AG09309 (cell line): ENCODE measurements around the gene GADD45G.
A peak's percentile ranks its signal among the peaks of the same experiment; 100 is the strongest.

Experiments used
- DNase-seq: peaks from one replicate; pipeline ENCODE4 v3.0.0-alpha.2; 2010; ENCODE audit warnings: low read depth
- H3K4me3 ChIP-seq: 2 replicates; pipeline ENCODE4 v1.5.1; 2011; ENCODE audit warnings: mild to moderate bottlenecking, low read depth, low read length, moderate library complexity; ENCODE audit not compliant: control insufficient read depth
- TF ChIP-seq, protein P1 (sequence below): IDR thresholded peaks from 2 replicates; pipeline ENCODE4 v1.5.1; 2011; ENCODE audit warnings: mild to moderate bottlenecking, low read depth, low read length, inconsistent platforms; ENCODE audit not compliant: insufficient read depth, control insufficient read depth; ENCODE audit errors: missing control alignments

GADD45G gene

GRCh38 chr9:89634995-89635742 is 30.4 kb downstream of the GADD45G start:
- TF ChIP-seq, protein P1, sequence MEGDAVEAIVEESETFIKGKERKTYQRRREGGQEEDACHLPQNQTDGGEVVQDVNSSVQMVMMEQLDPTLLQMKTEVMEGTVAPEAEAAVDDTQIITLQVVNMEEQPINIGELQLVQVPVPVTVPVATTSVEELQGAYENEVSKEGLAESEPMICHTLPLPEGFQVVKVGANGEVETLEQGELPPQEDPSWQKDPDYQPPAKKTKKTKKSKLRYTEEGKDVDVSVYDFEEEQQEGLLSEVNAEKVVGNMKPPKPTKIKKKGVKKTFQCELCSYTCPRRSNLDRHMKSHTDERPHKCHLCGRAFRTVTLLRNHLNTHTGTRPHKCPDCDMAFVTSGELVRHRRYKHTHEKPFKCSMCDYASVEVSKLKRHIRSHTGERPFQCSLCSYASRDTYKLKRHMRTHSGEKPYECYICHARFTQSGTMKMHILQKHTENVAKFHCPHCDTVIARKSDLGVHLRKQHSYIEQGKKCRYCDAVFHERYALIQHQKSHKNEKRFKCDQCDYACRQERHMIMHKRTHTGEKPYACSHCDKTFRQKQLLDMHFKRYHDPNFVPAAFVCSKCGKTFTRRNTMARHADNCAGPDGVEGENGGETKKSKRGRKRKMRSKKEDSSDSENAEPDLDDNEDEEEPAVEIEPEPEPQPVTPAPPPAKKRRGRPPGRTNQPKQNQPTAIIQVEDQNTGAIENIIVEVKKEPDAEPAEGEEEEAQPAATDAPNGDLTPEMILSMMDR, result no peak
- DNase-seq, result peak; percentile 25

GRCh38 chr9:89635816-89636215 is 31.0 kb downstream of the GADD45G start:
- H3K4me3 ChIP-seq, result no peak overlapping the region
- DNase-seq, result no peak
- TF ChIP-seq, protein P1, result no peak

More at GRCh38 chr9:89634995-89635742, 30.4 kb downstream of the GADD45G start:
- H3K4me3 ChIP-seq, result no peak overlapping the region

DNA sequence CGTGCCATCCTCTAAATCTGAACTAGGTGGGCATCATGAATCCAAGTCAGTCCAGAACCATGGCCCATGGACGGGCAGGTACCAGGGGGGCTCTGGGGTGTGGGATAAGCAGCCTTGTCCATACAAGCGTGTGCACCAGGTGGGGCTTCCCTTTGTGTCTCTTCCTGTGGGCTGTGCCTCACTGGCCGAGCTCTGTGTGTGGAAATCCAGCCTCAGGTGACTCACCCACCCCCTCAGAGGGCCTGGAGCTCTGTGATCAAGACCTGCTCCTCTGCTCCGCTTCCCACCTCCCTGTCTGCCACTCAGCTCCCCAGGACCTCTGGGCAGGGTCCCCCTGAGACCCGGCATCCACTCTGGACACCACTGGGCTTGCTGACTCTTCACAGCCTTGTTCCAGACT is 33.0 kb downstream of the GADD45G start:
- no peak for DNase-seq
- no peak overlapping the region for H3K4me3 ChIP-seq
- TF ChIP-seq, protein P1, result no peak

- no peak overlapping the region for H3K4me3 ChIP-seq
- no peak for DNase-seq
- TF ChIP-seq, protein P1, result no peak
Measured at GRCh38 chr9:89638359-89638758, 33.5 kb downstream of the GADD45G start.

GRCh38 chr9:89638893-89639292 is 34.1 kb downstream of the GADD45G start:
- TF ChIP-seq, protein P1, result no peak
- no peak for DNase-seq
- no peak overlapping the region for H3K4me3 ChIP-seq

DNA sequence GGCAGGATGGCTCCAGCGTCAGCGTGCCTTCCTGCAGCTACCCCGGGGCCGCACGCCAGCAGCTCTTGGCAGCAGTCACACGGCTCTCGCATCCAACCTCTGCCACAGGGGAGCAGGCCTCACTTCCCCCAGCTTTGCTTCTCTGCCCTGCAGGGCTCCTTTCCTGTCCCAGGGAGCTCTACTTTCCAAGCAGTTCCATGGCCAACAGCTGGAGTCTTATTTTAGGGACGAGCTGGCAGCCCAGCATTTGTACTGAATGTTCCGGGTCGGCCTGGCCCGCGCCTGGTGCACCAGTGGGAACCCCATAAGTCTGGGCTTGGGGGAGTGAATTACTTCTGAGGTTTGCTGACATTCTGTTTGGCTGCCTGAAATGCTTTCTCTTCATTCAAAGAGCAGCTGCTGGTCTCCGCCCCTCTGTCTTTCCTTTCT is 34.6 kb downstream of the GADD45G start:
- no peak for DNase-seq
- no peak overlapping the region for H3K4me3 ChIP-seq
- TF ChIP-seq, protein P1, result no peak
